OCI-LY3 (cell line): ENCODE results near the gene TNS2.

Experiments used
- CTCF ChIP-seq: fragments of 200-600, 300-600 bp; sonication (generic); IDR thresholded peaks from 2 replicates; pipeline ENCODE4 v1.5.1; 2014; ENCODE audit warnings: antibody characterized with exemption, low read length, low read depth
- EZH2phosphoT487 ChIP-seq: fragments of 200-600 bp; shearing (Covaris generic); IDR thresholded peaks from 2 replicates; pipeline ENCODE4 v1.6.1; 2018; ENCODE audit warnings: antibody characterized with exemption, mixed run types, low read depth

GRCh38 chr12:53094394-53094787 is 44.5 kb downstream of the TNS2 start:
- TF ChIP-seq CTCF (no peak), EZH2phosphoT487 (no peak)
